SK-N-MC (cell line): ENCODE measurements around the gene UNC93A.

Experiments
- EZH2 ChIP-seq: fragments of 200-600 bp; sonication (generic); IDR thresholded peaks from one replicate; pipeline ENCODE4 v1.6.1; 2017; ENCODE audit warnings: antibody characterized with exemption
- FOXP2 ChIP-seq: optimal IDR thresholded peaks from 2 replicates; pipeline ENCODE3; 2011; ENCODE audit warnings: mild to moderate bottlenecking, moderate library complexity; ENCODE audit not compliant: insufficient read depth; ENCODE audit errors: extremely low read length, control extremely low read depth
- POLR2AphosphoS5 ChIP-seq: IDR thresholded peaks from 2 replicates; pipeline ENCODE4 v1.6.1; 2012; ENCODE audit warnings: mild to moderate bottlenecking, low read depth, low read length, borderline replicate concordance

DNA sequence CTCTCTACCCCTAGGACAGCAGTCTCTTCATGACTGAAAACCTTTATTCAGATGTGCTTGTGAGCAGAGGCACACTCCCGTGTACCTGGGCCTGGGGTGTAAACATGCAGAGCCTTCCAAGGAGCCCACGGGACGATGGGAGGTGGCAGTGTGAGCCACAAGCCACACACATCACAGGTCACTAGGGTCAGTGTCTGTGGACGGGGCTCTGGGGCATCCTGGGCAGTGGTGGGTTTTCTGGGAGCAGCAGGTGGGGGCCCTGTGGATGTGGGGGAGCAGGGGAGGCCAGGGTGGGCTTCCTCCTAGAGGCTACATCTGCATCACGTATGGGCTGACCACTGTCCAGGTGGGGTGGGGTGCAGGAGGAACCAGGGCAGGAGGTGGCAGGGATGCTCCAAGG is 17.1 kb downstream of the UNC93A start:
- TF ChIP-seq POLR2AphosphoS5 (no peak), EZH2 (no peak), FOXP2 (no peak)
